Right ventricle myocardium superior (tissue), 1 donor: ENCODE results near the gene FMN1. TPM values are rescaled to one million over a fixed set of nuclear protein-coding genes. Genes with fewer than 3 reads are reported as not detected.

Experiments
- ATAC-seq: fragments of 200-7000 bp; cut with Tn5 transposase; one replicate; pipeline ENCODE4 v1.9.1; 2020; ENCODE audit warnings: mild to moderate bottlenecking; ENCODE audit not compliant: poor library complexity
- DNase-seq: peaks from one replicate; pipeline ENCODE4 v3.0.0-alpha.2; 2020
- intact Hi-C: fragments of 100-400 bp; cut with DNase I; formaldehyde crosslinking; loops from one replicate; pipeline ENCODE4 v1.11.2; 2022
- total RNA-seq: library from RNA; stranded (reverse); fragmentation: NEBNext Ultra II Directional; extraction: Animal tissue kit (Norgen Biotek cat#: 25700); gene quantifications from one replicate; pipeline ENCODE4 v1.2.1, GENCODE V29; 2021
- donor health status: DM: no; HTN: yes; CAD: no; lungs with severe emphysema.

Gene FMN1
- total RNA-seq, 1 donor from 2014 or later = 2.9 TPM

- intact Hi-C loops = no loop called here
- DNase-seq (no peak), ATAC-seq (no peak)
Measured at GRCh38 chr15:32732574-32733157, 461.8 kb downstream of the FMN1 start.

GRCh38 chr15:32730677-32731654, 463.5 kb downstream of the FMN1 start:
- intact Hi-C loops = no loop called here
- ATAC-seq = no peak
- peak; percentile 41 for DNase-seq

- DNase-seq = no peak
- no peak for ATAC-seq
- intact Hi-C loops = no loop called here
Measured at GRCh38 chr15:32729700-32730395, 464.7 kb downstream of the FMN1 start.

- intact Hi-C loops = no loop called here
- DNase-seq (no peak), ATAC-seq (no peak)
Measured at GRCh38 chr15:32723171-32723948, 471.2 kb downstream of the FMN1 start.

GRCh38 chr15:32722136-32722535, 472.4 kb downstream of the FMN1 start:
- intact Hi-C loops = no loop called here
- no peak for DNase-seq
- ATAC-seq = no peak

- DNase-seq (no peak), ATAC-seq (no peak)
- intact Hi-C loops = no loop called here
Measured at GRCh38 chr15:32721596-32721995, 472.9 kb downstream of the FMN1 start.

GRCh38 chr15:32718821-32719716, 475.4 kb downstream of the FMN1 start:
- intact Hi-C loops = no loop called here
- ATAC-seq (no peak), DNase-seq (no peak)

- ATAC-seq (no peak), DNase-seq (no peak)
- intact Hi-C loops = no loop called here
Measured at GRCh38 chr15:32718227-32718820, 476.2 kb downstream of the FMN1 start.

GRCh38 chr15:32717426-32718226, 476.9 kb downstream of the FMN1 start, which contains the start of gene GREM1:
Gene GREM1 (plus strand): TSS chr15:32718004. CDS start chr15:32730691, 12,687 bp downstream.
- DNase-seq (no peak), ATAC-seq (no peak)
- intact Hi-C loops = no loop called here

GRCh38 chr15:32716915-32717425, 477.5 kb downstream of the FMN1 start:
- DNase-seq (no peak), ATAC-seq (no peak)
- intact Hi-C loops = no loop called here

GRCh38 chr15:32716216-32716914, 478.1 kb downstream of the FMN1 start:
- DNase-seq (no peak), ATAC-seq (no peak)
- intact Hi-C loops = no loop called here

Other genes with a start within 250 kb of the FMN1 start
- not detected for gene RYR3, start 116.3 kb upstream of the FMN1 start, total RNA-seq